Right lobe of liver (tissue), 4 donors: ENCODE measurements around the gene TRABD2B.
A peak's percentile ranks its signal among the peaks of the same experiment; 100 is the strongest.

Experiments
- CTCF ChIP-seq, 4 donors: fragments of 200-600 bp in 3 of 4; fragments of 450-650 bp in 1 of 4; IDR thresholded peaks; one replicate each; pipeline versions ENCODE4 v1.5.1 to v1.8.0; 2016 to 2022; ENCODE audit warnings: antibody characterized with exemption in 4 of 4, mild to moderate bottlenecking in 2 of 4
- POLR2A ChIP-seq: fragments of 450-650 bp; IDR thresholded peaks from one replicate; pipeline ENCODE4 v1.6.1; 2017; ENCODE audit warnings: antibody characterized with exemption, mild to moderate bottlenecking
- donor health status: DM: no; HTN: no; CAD: no.
- donor health status: DM: no; HTN: no; CAD: no.
- donor health status: DM: no; HTN: yes; CAD: no.

- TF ChIP-seq CTCF (IDR thresholded peaks at IDR 0.05) (peak in 3 of 4 donors; percentile 11 to 61 (median 25)), POLR2A (no peak)
Measured at GRCh38 chr1:47785561-47786271, 211.5 kb downstream of the TRABD2B start.
